HCT116 (cell line): ENCODE data around the gene SLC41A2.
"Not testable (repeated sequence)": the region's sequence is repeated elsewhere in the genome, so short reads cannot be mapped to it uniquely, and the experiment has no call there.

Experiments used
- CTCF ChIP-seq, 3 experiments: fragments of 200-600 bp in 1 of 3; sonication (generic) in 1 of 3; IDR thresholded peaks in 2 of 3; conservative IDR thresholded peaks in 1 of 3; 2 replicates each; pipeline ENCODE4 v1.5.1; 2012 to 2017; ENCODE audit warnings: low read depth in 2 of 3, low read length in 2 of 3, antibody characterized with exemption in 1 of 3, borderline replicate concordance in 1 of 3, control low read depth in 1 of 3, mild to moderate bottlenecking in 1 of 3, mixed read lengths in 1 of 3, mixed run types in 1 of 3, moderate library complexity in 1 of 3; ENCODE audit not compliant: insufficient read depth in 1 of 3
- EGR1 ChIP-seq: IDR thresholded peaks from 2 replicates; pipeline ENCODE4 v1.6.1; 2012; ENCODE audit warnings: low read depth
- EZH2 ChIP-seq: fragments of 200-600 bp; sonication (generic); IDR thresholded peaks from 2 replicates; pipeline ENCODE4 v1.6.1; 2017; ENCODE audit warnings: antibody characterized with exemption, mixed run types
- EZH2phosphoT487 ChIP-seq: fragments of 200-600 bp; IDR thresholded peaks from 2 replicates; pipeline ENCODE4 v1.6.1; 2018; ENCODE audit warnings: antibody characterized with exemption, borderline replicate concordance
- POLR2A ChIP-seq: IDR thresholded peaks from 2 replicates; pipeline ENCODE4 v1.7.0; 2011; ENCODE audit warnings: borderline replicate concordance; ENCODE audit not compliant: insufficient read depth, insufficient read length; ENCODE audit errors: extremely low read depth
- POLR2AphosphoS5 ChIP-seq: IDR thresholded peaks from 2 replicates; pipeline ENCODE4 v1.6.1; 2011; ENCODE audit warnings: mild to moderate bottlenecking, low read depth, low read length, moderate library complexity
- RAD21 ChIP-seq: IDR thresholded peaks from 2 replicates; pipeline ENCODE4 v1.6.1; 2012; ENCODE audit warnings: low read depth, mild to moderate bottlenecking
- SIN3A ChIP-seq: IDR thresholded peaks from 2 replicates; pipeline ENCODE4 v1.6.1; 2012; ENCODE audit warnings: low read depth
- ZFX ChIP-seq: fragments of 450-650 bp; IDR thresholded peaks from 2 replicates; pipeline ENCODE4 v1.6.1; 2017

- not testable (repeated sequence) for TF ChIP-seq POLR2AphosphoS5; POLR2A; CTCF (IDR thresholded peaks at IDR 0.05 in 2 of 3, conservative IDR thresholded peaks at IDR 0.05 in 1 of 3; ENCODE audit: borderline replicate concordance in 1 of 3, insufficient read depth in 1 of 3, low read depth in 2 of 3, low read length in 2 of 3); EZH2; ZFX; EGR1; EZH2phosphoT487; RAD21; SIN3A
These were observed 14.7 kb downstream of the SLC41A2 start for GRCh38 chr12:104943401-104943800.
